Thyroid gland (tissue), 4 donors: Measurements from ENCODE around the gene ACAP2. TPM values are rescaled to one million over a fixed set of nuclear protein-coding genes. Genes with fewer than 3 reads are reported as not detected.
A peak's percentile ranks its signal among the peaks of the same experiment; 100 is the strongest.

Source experiments
- DNase-seq, 2 donors: peaks; one replicate each; pipeline ENCODE4 v3.0.0-alpha.2; 2019
- H3K27ac ChIP-seq, 3 donors: fragments of 200-600 bp; sonication (generic); 1 replicate in 2 of 3; 2 replicates in 1 of 3; pipeline ENCODE4 v1.5.1; 2016 to 2019; ENCODE audit warnings: mild to moderate bottlenecking in 1 of 3, moderate library complexity in 1 of 3
- H3K27me3 ChIP-seq: fragments of 200-600 bp; sonication (generic); one replicate; pipeline ENCODE4 v1.5.1; 2019
- H3K36me3 ChIP-seq, 2 donors: fragments of 200-600 bp; sonication (generic); one replicate each; pipeline ENCODE4 v1.5.1; 2016 to 2019
- H3K4me1 ChIP-seq, 2 donors: fragments of 200-600 bp; sonication (generic); one replicate each; pipeline ENCODE4 v1.5.1; 2017 to 2019
- H3K4me3 ChIP-seq, 3 donors: fragments of 200-600 bp; sonication (generic); replicated peaks in 1 of 3; 1 replicate in 2 of 3; 2 replicates in 1 of 3; pipeline ENCODE4 v1.5.1; 2016; ENCODE audit warnings: mild to moderate bottlenecking in 1 of 3
- H3K9me3 ChIP-seq: fragments of 200-600 bp; sonication (generic); one replicate; pipeline ENCODE4 v1.5.1; 2017
- POLR2A ChIP-seq, 2 donors: fragments of 450-650 bp; IDR thresholded peaks; one replicate each; pipeline ENCODE4 v1.6.1; 2017; ENCODE audit warnings: antibody characterized with exemption in 2 of 2, mild to moderate bottlenecking in 2 of 2, moderate library complexity in 1 of 2
- WGBS, 2 donors: methylation state at CpG; one replicate each; pipeline ENCODE4 v1.1.5; 2017; 5-methylcytosine and 5-hydroxymethylcytosine counted together
- intact Hi-C: fragments of 100-400 bp; cut with DNase I; formaldehyde crosslinking; loops from one replicate; pipeline ENCODE4 v1.15.1; 2023
- total RNA-seq, 4 donors: library from RNA; depleted of rRNA; stranded (reverse); fragments of >200 nt; gene quantifications; one replicate each; pipeline ENCODE4 v1.2.3, GENCODE V29; 2016
- TF ChIP-seq, protein P1 (sequence below), 6 experiments: fragments of 200-600 bp in 3 of 6; fragments of 450-650 bp in 3 of 6; sonication (generic) in 3 of 6; IDR thresholded peaks; one replicate each; pipeline ENCODE4 v1.5.1; 2016 to 2019; ENCODE audit warnings: antibody characterized with exemption in 6 of 6, mild to moderate bottlenecking in 2 of 6, inconsistent platforms in 1 of 6, moderate library complexity in 1 of 6

The ACAP2 gene
- total RNA-seq, 4 donors from 2014 or later: 61.7 to 685 (median 71.3) TPM

GRCh38 chr3:195241592-195242355 is 201.0 kb downstream of the ACAP2 start:
- WGBS, 2 donors: 91 to 97% methylated on average over 12 of the region's 12 CpGs
- intact Hi-C loops: loop anchor here (10.0 kb wide), 1 partner anchor 107 kb away; no protein-coding TSS in a partner anchor

GRCh38 chr3:195240939-195241338 is 201.9 kb downstream of the ACAP2 start:
- intact Hi-C loops: loop anchor here (10.0 kb wide), 1 partner anchor 106 kb away; no protein-coding TSS in a partner anchor
- WGBS, 2 donors: 66 to 67% methylated on average over 6 of the region's 6 CpGs

More at GRCh38 chr3:195241592-195242355, 201.0 kb downstream of the ACAP2 start:
- no peak for TF ChIP-seq POLR2A (IDR thresholded peaks at IDR 0.05)
- TF ChIP-seq, protein P1, sequence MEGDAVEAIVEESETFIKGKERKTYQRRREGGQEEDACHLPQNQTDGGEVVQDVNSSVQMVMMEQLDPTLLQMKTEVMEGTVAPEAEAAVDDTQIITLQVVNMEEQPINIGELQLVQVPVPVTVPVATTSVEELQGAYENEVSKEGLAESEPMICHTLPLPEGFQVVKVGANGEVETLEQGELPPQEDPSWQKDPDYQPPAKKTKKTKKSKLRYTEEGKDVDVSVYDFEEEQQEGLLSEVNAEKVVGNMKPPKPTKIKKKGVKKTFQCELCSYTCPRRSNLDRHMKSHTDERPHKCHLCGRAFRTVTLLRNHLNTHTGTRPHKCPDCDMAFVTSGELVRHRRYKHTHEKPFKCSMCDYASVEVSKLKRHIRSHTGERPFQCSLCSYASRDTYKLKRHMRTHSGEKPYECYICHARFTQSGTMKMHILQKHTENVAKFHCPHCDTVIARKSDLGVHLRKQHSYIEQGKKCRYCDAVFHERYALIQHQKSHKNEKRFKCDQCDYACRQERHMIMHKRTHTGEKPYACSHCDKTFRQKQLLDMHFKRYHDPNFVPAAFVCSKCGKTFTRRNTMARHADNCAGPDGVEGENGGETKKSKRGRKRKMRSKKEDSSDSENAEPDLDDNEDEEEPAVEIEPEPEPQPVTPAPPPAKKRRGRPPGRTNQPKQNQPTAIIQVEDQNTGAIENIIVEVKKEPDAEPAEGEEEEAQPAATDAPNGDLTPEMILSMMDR (IDR thresholded peaks at IDR 0.05): no peak
- peak in 1 of 2 donors; percentile 1 for DNase-seq
- no peak overlapping the region for H3K27ac ChIP-seq
- H3K9me3 ChIP-seq: no peaks in the 10 kb centered on the region
- H3K36me3 ChIP-seq: no peaks in the 10 kb centered on the region
- H3K4me3 ChIP-seq: no peak overlapping the region
- H3K4me1 ChIP-seq: peaks cover 0 to 9% of the 10 kb centered on the region in 2 donors
- no peaks in the 10 kb centered on the region for H3K27me3 ChIP-seq

GRCh38 chr3:195240171-195240701 is 202.6 kb downstream of the ACAP2 start:
- DNase-seq: peak; percentile 8 to 29
- Histone ChIP-seq H3K27ac (no peak overlapping the region), H3K36me3 (no peaks in the 10 kb centered on the region), H3K4me3 (no peak overlapping the region), H3K4me1 (peaks cover 0 to 9% of the 10 kb centered on the region in 2 donors), H3K9me3 (no peaks in the 10 kb centered on the region), H3K27me3 (no peaks in the 10 kb centered on the region)
- intact Hi-C loops: loop anchor here (10.0 kb wide), 1 partner anchor 105 kb away; no protein-coding TSS in a partner anchor
- TF ChIP-seq, protein P1 (IDR thresholded peaks at IDR 0.05): no peak
- TF ChIP-seq POLR2A (IDR thresholded peaks at IDR 0.05): no peak
- 79 to 94% methylated on average over 8 to 15 of the region's 15 CpGs for WGBS, 2 donors

More at GRCh38 chr3:195240939-195241338, 201.9 kb downstream of the ACAP2 start:
- no peaks in the 10 kb centered on the region for H3K36me3 ChIP-seq
- peak; percentile 56 to 59 for DNase-seq
- no peaks in the 10 kb centered on the region for H3K27me3 ChIP-seq
- H3K4me1 ChIP-seq: peaks cover 0 to 9% of the 10 kb centered on the region in 2 donors
- H3K9me3 ChIP-seq: no peaks in the 10 kb centered on the region
- no peak overlapping the region for H3K27ac ChIP-seq
- H3K4me3 ChIP-seq: no peak overlapping the region
- TF ChIP-seq, protein P1 (IDR thresholded peaks at IDR 0.05): no peak
- TF ChIP-seq POLR2A (IDR thresholded peaks at IDR 0.05): no peak

DNA sequence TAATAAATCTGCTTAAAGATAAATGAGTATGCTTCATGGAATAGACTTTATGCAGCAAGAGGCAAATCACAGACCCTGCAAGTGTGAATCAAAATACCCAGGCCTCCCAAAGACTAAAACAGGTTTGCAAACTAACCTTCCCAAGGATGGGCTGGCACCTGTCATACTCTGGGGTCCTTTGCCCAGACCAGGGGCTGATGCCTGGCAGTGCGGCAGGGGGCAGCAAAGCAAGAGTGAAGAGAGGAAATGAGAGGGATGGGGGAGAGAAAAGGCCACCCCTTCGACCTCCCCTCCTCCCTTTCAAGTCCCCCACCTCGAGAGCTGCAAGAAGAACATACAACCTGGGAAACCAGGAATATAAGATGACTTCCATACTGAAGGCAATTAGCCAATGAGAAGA is 203.7 kb downstream of the ACAP2 start:
- peak overlapping the region in 1 of 3 donors; percentile 7 for H3K27ac ChIP-seq
- WGBS, 2 donors: 88 to 89% methylated on average over 3 of the region's 3 CpGs
- TF ChIP-seq POLR2A (IDR thresholded peaks at IDR 0.05): no peak
- TF ChIP-seq, protein P1 (IDR thresholded peaks at IDR 0.05): no peak
- H3K4me1 ChIP-seq: peaks cover 0 to 9% of the 10 kb centered on the region in 2 donors
- no peaks in the 10 kb centered on the region for H3K27me3 ChIP-seq
- H3K9me3 ChIP-seq: no peaks in the 10 kb centered on the region
- no peak overlapping the region for H3K4me3 ChIP-seq
- DNase-seq: peak in 1 of 2 donors; percentile 1
- H3K36me3 ChIP-seq: no peaks in the 10 kb centered on the region
- intact Hi-C loops: no loop called here
